ENCODE data around the gene UTP14C. TPM values are rescaled to one million over a fixed set of nuclear protein-coding genes. Genes with fewer than 3 reads are reported as not detected.

UTP14C gene
- total and polyA plus RNA-seq, 2 donors (not counting 3 experiments of a cell fraction or from before 2014, with no cell fraction given) = 4.1 to 10.9 TPM

DNA sequence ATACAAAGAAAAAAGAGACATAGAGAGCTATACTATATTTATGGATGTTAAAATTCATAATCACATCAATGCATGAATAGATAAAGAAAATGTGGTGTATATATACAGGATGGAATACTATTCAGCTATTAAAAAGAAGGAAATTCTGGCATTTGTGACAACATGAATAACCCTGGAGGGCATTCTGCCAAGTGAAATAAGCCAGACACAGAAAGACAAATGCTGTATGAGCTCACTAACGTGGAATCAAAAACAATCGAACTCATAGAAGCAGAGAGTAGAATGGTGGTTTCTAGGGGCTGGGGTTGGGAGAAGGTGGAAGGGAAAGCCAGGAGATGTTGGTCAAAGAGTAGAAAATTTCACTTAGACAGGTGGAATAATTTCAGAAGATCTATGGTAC lies 24.0 kb downstream of the UTP14C start:
- H3K27me3 ChIP-seq (ENCODE audit: control insufficient read depth in 2 of 2, insufficient read depth in 2 of 2, low read length in 2 of 2) = no peaks in the 10 kb centered on the region
- H3K4me1 ChIP-seq (ENCODE audit: control insufficient read depth, extremely low read depth, insufficient read depth, low read length) = no peaks in the 10 kb centered on the region
- H3K9me1 ChIP-seq (replicated peaks; ENCODE audit: control insufficient read depth, extremely low read depth, insufficient read depth, low read length) = no peaks in the 10 kb centered on the region
- intact Hi-C loops (cut with micrococcal nuclease) (no loop called here), dilution Hi-C loops (cut with MboI; ENCODE audit: extremely low pct_ligation_motif_present, low sequenced_read_pairs) (no loop called here)
- H3K36me3 ChIP-seq (ENCODE audit: control insufficient read depth in 2 of 2, extremely low read depth in 1 of 2, insufficient read depth in 2 of 2, low read length in 2 of 2) = no peaks in the 10 kb centered on the region
- H3K79me2 ChIP-seq (ENCODE audit: control insufficient read depth, insufficient read depth, low read length) = no peaks in the 10 kb centered on the region
- no peaks in the 10 kb centered on the region for H3K9me3 ChIP-seq (replicated peaks; ENCODE audit: control insufficient read depth, insufficient read depth, low read length)
- ChIA-PET POLR2A (no interaction called here), CTCF (interaction anchor here (1.2 to 1.6 kb wide), 3 partner anchors 13 to 79 kb away, joined by 3 to 6 read pairs (median 3); no protein-coding TSS in a partner anchor)
- H3K27ac ChIP-seq (ENCODE audit: insufficient read depth, low read depth, low read length) = no peak overlapping the region
- no peaks in the 10 kb centered on the region for H4K20me1 ChIP-seq (replicated peaks; ENCODE audit: control insufficient read depth, extremely low read depth, insufficient read depth, low read length)
- no peak for FAIRE-seq
- DNase-seq (ENCODE audit: low read depth, low spot score) = peak; percentile 8
- no TSS peak for BruUV-seq (replicated peaks)
- no peak overlapping the region for H3K4me3 ChIP-seq (replicated peaks in 1 of 3; ENCODE audit: insufficient read depth in 1 of 3, low read depth in 1 of 3, low read length in 3 of 3)
- no peak for TF ChIP-seq MAX (IDR thresholded peaks at IDR 0.05; ENCODE audit: insufficient read depth, insufficient read length)
- TF ChIP-seq POLR2AphosphoS5 (IDR thresholded peaks at IDR 0.05; ENCODE audit: insufficient read depth, low read depth, low read length) = no peak
- no peak for TF ChIP-seq MYC (IDR thresholded peaks at IDR 0.05; ENCODE audit: low read depth, low read length)
- no peak for TF ChIP-seq FOS (IDR thresholded peaks at IDR 0.05; ENCODE audit: borderline replicate concordance, insufficient read depth, low read length)
- TF ChIP-seq EZH2 (IDR thresholded peaks at IDR 0.05; ENCODE audit: borderline replicate concordance, low read depth, low read length, severe bottlenecking) = no peak
- no peak overlapping the region for H2AFZ ChIP-seq (ENCODE audit: low read depth, low read length)
- H3K4me2 ChIP-seq (ENCODE audit: insufficient read depth, low read length) = no peak overlapping the region
- no peak overlapping the region for H3K9ac ChIP-seq (replicated peaks; ENCODE audit: extremely low read depth, insufficient read depth, low read length)

DNA sequence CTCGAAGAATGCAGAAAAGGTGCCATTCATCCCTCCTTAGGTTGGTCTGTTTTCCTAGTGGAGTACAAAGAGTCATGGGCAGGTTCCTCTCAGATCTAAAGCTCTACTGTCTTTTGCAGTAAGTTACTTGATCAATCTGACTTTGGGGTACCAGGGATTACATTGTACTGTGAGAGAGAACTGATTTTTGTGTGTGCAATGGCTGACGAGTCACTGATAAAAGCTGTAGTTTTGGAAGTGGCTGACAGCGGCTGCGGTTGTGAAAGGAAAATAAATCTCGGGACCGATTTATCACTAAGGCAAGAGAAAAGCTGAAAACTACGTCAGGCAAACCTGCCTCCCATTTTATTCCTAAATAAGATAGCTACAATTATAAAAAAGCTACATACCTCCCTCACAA lies 26.9 kb downstream of the UTP14C start:
- H4K20me1 ChIP-seq (replicated peaks; ENCODE audit: control insufficient read depth, extremely low read depth, insufficient read depth, low read length) = no peaks in the 10 kb centered on the region
- no peaks in the 10 kb centered on the region for H3K4me1 ChIP-seq (ENCODE audit: control insufficient read depth, extremely low read depth, insufficient read depth, low read length)
- CTCF ChIA-PET = interaction anchor here (0.9 kb wide), 1 partner anchor 10 kb away, joined by 3 read pairs; no protein-coding TSS in a partner anchor
- H3K4me3 ChIP-seq (replicated peaks in 1 of 3; ENCODE audit: insufficient read depth in 1 of 3, low read depth in 1 of 3, low read length in 3 of 3) = no peak overlapping the region
- H3K79me2 ChIP-seq (ENCODE audit: control insufficient read depth, insufficient read depth, low read length) = no peaks in the 10 kb centered on the region
- no peaks in the 10 kb centered on the region for H3K9me1 ChIP-seq (replicated peaks; ENCODE audit: control insufficient read depth, extremely low read depth, insufficient read depth, low read length)
- H2AFZ ChIP-seq (ENCODE audit: low read depth, low read length) = no peak overlapping the region
- no peak overlapping the region for H3K9ac ChIP-seq (replicated peaks; ENCODE audit: extremely low read depth, insufficient read depth, low read length)
- DNase-seq (ENCODE audit: low read depth, low spot score) = no peak
- H3K36me3 ChIP-seq (ENCODE audit: control insufficient read depth in 2 of 2, extremely low read depth in 1 of 2, insufficient read depth in 2 of 2, low read length in 2 of 2) = no peaks in the 10 kb centered on the region
- TF ChIP-seq POLR2AphosphoS5 (IDR thresholded peaks at IDR 0.05; ENCODE audit: insufficient read depth, low read depth, low read length) = no peak
- TF ChIP-seq POLR2A (IDR thresholded peaks at IDR 0.05; ENCODE audit: low read depth, low read length) = no peak
- TF ChIP-seq, protein P1, sequence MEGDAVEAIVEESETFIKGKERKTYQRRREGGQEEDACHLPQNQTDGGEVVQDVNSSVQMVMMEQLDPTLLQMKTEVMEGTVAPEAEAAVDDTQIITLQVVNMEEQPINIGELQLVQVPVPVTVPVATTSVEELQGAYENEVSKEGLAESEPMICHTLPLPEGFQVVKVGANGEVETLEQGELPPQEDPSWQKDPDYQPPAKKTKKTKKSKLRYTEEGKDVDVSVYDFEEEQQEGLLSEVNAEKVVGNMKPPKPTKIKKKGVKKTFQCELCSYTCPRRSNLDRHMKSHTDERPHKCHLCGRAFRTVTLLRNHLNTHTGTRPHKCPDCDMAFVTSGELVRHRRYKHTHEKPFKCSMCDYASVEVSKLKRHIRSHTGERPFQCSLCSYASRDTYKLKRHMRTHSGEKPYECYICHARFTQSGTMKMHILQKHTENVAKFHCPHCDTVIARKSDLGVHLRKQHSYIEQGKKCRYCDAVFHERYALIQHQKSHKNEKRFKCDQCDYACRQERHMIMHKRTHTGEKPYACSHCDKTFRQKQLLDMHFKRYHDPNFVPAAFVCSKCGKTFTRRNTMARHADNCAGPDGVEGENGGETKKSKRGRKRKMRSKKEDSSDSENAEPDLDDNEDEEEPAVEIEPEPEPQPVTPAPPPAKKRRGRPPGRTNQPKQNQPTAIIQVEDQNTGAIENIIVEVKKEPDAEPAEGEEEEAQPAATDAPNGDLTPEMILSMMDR (IDR thresholded peaks at IDR 0.05; ENCODE audit: extremely low read depth in 1 of 2, insufficient read depth in 1 of 2, low read depth in 1 of 2, low read length in 2 of 2) = no peak
- TF ChIP-seq GATA2 (IDR thresholded peaks at IDR 0.05; ENCODE audit: insufficient read depth, insufficient read length, low read depth, low read length) = no peak
- TF ChIP-seq MYC (IDR thresholded peaks at IDR 0.05; ENCODE audit: low read depth, low read length) = no peak
- no peak for TF ChIP-seq JUN (IDR thresholded peaks at IDR 0.05; ENCODE audit: borderline replicate concordance, insufficient read depth, insufficient read length, low read depth)
- no peak for TF ChIP-seq EZH2 (IDR thresholded peaks at IDR 0.05; ENCODE audit: borderline replicate concordance, low read depth, low read length, severe bottlenecking)
- no peak for TF ChIP-seq MAX (IDR thresholded peaks at IDR 0.05; ENCODE audit: insufficient read depth, insufficient read length)
- TF ChIP-seq FOS (IDR thresholded peaks at IDR 0.05; ENCODE audit: borderline replicate concordance, insufficient read depth, low read length) = no peak
- BruUV-seq (replicated peaks) = no TSS peak
- H3K9me3 ChIP-seq (replicated peaks; ENCODE audit: control insufficient read depth, insufficient read depth, low read length) = no peaks in the 10 kb centered on the region
- no peaks in the 10 kb centered on the region for H3K27me3 ChIP-seq (ENCODE audit: control insufficient read depth in 2 of 2, insufficient read depth in 2 of 2, low read length in 2 of 2)
- no peak overlapping the region for H3K27ac ChIP-seq (ENCODE audit: insufficient read depth, low read depth, low read length)
- intact Hi-C loops (cut with micrococcal nuclease) = no loop called here
- no peak for FAIRE-seq
- dilution Hi-C loops (cut with MboI; ENCODE audit: extremely low pct_ligation_motif_present, low sequenced_read_pairs) = no loop called here
- H3K4me2 ChIP-seq (ENCODE audit: insufficient read depth, low read length) = no peak overlapping the region
- POLR2A ChIA-PET = no interaction called here

Data from endothelial cell of umbilical vein (primary cell).